HG03442 (cell line): ENCODE data around the gene TUBE1.

Experiments
- ATAC-seq: cut with Tn5 transposase; IDR thresholded peaks from one replicate; pipeline ENCODE4 v1.9.1; 2021; ENCODE audit warnings: mild to moderate bottlenecking, moderate library complexity; ENCODE audit not compliant: unreplicated experiment

TUBE1 gene

DNA sequence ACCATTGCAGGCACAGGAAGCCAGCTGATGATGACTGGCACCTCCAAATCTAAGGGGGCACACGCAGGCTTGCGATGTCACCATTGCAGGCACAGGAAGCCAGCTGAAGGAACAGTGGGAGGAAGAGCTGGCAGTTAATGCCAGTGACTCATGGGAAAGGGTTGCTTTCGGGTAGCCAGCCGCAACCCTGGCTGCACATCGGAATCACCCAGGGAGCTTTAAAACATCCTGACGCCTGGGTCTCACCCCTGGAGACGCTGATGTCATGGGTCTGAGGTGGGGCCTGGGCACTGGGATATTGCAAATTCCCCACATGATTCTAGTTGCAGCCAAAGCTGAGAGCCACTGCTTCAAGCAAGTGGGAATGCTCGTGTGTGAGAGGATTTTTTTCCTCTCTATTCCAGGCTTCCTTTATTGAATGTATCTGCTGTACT is 49.5 kb downstream of the TUBE1 start:
- no peak for ATAC-seq

DNA sequence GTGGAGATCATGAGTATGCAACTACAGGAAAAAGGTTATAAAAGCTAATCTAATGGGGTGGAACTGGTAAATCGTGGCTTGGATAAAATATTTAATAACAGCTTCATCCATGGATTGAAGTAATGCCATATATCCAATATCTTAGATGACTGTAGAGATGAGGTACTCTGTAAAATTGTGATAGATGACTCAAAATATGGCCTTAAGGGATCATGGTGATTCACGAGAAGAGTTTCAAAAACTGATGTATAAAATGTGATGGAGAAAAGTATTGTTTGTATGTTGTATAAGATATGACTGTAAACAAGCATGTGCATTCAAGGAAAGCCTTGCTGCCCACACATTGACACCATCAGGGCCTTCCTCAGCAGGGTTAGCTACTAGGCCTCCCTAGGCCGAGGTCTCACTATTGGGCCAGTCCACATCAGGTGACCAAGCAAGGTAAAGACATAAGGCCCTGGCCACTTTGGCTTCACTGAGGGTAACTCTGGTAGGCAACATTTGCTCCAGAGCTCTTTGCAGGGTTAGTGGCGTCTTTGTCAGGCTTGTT is 51.1 kb downstream of the TUBE1 start:
- no peak for ATAC-seq

DNA sequence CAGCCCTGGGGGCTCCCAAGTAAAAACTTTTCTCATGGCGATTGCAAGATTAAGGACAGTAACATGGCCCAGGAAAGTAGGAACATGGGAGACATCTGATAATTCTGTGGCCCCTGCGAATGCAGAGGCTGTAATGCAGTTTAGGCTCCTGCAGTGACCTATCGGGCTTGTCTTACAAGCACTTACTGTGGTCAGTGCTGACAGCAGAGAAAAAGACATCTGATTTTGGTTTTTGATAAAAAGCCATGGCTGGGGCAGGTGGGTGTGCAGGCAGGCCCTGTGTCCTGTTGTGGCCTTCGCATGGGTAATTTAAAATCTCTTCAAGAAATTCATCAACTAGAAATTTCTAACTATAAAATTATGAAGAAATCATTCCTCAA is 52.7 kb downstream of the TUBE1 start:
- ATAC-seq = no peak

DNA sequence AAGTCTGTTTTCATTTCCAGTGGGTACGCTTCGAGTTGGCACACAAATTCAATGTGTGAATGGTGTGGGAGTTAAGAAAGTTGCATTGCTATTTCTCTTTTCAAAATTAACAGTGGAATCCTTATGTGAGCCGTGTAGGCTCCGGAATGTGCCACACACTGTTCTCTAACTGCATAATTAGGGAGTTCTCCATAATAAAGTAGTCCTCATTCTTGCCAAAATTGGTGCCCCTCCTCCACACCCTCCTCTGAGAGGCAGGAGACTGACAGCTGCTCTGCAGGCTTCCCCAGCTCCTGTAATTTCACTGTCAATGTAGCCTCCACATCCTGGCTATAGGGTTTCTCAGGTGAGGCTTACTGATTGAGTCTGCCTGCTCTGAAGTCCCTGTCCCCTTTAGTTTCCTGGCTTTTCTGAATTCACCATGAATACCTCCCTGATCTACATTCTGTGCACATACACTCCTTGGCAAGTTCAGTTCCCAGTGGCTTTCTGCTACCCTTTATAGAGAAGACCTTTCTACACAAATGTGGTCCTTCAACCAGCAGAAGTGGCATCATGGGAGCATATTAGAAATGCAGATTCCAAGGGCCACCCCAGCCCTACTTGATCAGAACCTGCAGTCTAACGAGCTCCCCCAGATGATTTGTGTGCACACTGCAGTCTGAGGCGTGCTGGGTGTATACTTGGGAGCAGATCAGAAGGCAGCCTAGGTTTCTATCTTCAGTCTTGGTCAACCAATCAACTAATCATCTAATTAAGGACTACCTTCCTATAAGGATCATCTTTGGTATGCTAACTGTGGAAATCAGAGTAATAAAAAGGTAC is 53.3 kb downstream of the TUBE1 start:
- ATAC-seq = no peak

DNA sequence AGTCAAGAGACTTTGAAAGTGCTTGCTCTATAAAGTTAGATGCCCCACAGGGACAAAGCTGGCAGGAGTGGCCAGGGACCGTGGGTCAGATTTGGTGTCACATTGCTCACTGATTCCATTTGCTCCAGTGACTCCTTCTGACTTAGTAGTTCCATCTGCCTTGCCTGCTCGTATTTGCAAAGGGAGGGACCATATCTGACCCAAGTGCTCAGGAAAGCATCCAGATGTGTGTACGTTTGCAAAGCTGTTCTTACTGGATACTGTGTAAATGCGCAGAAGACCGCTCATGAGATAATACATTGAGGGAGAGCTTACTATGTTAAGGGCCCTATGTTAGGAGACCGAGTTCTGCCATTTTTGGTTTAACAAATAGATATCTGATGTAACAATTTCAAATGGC is 54.6 kb downstream of the TUBE1 start:
- ATAC-seq = no peak

DNA sequence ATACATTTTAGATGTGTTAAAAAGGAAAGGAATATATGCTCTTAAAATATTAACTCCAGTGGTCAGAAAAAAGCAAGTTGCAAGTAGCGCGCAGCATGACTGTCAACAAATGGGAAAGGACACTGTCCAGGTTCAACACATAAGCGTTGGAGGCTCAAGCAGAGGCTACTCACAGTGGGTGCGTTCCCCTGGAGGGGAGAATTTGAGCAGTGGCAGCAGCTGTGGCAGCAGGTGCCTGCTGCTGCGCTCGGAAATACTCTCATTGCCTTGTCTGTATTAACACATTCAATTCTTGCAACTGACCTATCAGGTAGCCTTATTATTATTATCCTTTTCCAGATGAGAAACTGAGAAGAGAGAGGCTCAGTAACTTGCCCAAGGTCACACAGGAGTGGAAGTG is 55.3 kb downstream of the TUBE1 start:
- no peak for ATAC-seq

DNA sequence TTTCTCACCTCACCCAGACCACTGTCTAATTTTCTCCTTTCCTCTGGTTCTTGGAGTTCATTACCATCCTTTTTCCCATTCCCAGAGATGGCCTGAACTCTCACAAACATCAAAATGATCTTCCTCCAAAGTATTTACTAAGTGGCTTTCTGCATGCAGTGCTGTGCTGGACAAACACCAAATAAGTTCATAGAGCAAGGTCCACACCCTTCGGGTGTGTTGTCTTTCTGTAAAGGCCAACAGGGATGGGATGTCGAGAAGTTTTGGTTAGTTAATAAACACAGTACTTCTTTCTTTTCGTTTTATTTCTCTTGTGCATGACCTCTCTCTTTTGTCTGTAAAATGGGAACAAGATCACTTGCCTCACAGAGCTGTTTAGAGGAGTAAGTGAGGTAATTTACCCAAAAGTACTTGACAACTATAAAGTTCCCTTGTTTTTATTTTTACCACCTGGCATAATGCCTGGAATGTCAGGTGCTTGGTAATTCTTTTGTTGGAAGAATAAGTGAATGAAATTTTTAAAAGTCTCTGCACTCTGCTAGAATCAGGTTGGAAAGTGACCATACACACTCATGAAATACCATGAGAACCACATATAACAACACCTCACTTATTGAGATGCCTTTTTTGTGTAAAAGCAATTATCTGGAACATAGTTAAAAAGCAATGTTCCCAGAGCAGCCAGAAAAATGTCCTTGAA is 56.2 kb downstream of the TUBE1 start:
- no peak for ATAC-seq

DNA sequence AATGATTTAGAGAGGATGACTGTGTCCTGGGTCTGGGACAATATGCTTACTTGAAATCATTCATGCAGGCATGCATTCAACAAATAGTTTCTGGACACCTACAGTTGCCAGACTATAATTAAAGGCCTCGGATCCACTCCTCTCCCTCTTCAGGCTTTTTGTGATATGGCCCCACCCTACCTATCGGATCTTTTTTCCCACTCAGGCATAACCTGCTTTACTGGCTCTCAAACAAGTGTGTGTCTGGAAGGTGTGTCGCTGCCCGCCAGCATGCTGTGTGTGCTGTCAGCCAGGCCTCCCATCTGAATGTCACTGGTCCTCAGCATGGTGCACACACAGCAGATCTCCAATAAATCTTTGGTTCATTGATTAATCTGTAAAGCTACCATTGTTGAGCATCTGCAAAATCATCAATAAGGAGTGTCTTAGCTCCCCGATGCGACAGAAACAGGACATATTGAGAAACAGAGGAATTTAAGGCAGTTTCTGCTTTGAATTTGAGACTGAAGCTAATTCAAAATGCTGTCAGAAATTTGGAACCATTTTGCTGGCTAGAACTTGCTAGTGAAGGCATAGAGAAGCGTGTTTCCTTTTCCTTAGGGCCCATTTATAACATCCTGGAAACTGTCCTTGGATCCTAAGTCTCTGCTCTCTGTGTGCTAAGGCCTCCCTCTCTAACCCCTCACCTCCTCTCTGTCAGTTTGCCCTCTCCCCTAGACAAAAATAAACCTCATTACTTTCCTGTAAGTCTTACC is 56.9 kb downstream of the TUBE1 start:
- ATAC-seq = no peak

DNA sequence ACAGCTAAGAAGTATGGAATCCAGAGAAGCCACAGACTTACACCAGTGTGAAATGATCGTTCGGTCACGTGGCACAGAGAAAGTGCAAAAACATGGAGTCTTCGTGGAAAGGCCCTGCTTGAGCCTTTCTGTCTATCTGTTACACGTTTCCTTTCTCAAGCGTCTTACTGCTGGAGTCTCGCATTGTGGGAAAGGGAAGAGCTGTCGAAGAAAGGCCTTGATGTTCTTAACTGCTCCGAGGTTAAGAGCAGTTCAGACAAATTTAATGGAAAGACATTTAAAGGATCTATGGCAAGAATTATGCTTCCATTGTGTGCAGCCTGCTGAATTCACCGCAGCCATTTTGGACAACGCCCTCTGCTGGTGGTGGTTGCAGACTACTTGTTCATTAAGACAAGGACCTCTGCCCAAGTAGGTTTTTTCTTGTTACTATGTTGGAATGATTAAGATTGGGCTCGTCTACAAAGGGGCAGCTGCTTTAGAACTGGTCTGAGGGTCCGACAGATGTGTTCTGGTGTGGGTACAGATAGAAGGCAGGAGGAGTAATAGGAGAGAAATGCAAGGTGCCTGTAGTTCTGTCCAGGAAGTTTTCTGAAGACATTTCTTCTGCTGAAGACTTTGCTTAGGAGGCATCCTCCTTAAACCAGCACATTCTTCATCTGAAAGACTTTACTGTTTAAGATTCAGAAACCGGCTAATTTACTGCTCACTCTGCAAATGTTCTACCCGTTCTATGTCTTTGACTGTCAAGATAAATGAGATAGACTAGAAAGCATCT is 58.0 kb downstream of the TUBE1 start:
- peak; percentile 70 for ATAC-seq

DNA sequence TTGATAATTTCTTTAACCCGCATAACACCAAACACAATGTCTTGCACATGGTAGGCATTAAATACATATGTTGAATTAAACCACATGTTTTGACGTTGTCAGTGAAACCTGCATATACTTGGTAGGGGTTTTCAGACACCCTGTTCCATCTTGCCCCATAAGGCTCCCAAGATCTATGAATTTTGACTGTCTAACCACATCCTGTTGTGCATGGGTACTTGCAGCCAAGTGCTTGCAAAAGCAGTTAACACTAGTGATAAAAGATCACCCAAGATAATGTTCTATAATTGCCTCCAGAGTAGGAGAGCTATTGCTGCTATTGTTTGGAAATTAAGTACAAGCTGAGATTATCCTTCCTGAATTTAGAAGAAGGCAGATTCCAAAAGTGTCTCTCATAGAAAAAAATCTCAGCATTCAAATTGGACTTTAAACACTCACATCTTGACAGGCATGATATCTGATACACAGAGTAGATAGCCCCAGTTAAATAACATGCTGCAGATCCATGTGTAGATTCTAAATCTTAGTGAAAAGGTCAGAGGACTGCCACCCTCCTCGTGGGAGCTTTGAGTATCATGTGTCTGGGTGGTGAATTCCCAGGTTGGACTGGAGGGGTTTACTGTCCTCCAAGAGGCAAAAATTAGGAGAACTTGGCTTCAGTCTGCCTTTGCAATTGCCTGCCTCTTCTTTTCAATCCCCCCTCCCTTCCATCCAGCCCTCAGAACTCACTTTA is 59.2 kb downstream of the TUBE1 start:
- ATAC-seq = peak; percentile 57

DNA sequence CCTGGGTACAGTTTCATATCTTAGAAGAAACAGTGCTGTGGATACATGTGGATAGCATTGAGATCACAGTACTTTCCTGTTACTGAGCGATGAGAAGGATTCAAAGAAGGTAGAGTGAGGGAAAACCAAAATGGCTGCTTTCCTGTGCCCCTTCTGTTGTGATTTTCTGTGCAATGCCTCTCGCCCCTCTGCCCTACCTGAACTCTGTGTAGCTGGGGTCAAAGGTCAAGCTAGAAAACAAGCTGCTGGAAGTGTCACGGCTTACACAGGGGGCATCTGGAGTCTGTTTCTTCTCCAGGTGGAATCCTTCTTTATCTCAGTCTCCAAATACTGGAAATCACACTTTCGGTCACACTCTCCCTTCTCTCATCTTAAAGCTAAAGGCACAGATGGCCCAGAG is 60.3 kb downstream of the TUBE1 start:
- no peak for ATAC-seq

DNA sequence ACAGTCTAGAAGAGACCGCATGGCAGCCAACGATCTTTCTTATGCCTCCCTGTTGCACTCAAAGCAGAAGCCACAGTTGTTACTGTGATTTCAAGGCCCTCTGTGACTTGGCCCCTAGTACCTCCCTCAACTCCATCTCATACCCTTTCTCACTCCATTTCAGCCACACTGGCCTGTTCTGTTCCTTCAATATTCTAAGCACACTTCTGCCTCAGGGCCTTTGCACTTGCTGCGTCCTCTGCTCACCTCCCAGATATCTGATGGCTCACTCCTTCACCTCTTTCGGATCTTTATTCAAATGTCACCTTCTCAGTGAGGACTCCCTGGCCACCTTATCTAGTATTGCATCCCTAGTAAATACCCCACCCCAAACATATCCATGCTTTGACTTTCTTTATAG is 62.8 kb downstream of the TUBE1 start:
- ATAC-seq = no peak

DNA sequence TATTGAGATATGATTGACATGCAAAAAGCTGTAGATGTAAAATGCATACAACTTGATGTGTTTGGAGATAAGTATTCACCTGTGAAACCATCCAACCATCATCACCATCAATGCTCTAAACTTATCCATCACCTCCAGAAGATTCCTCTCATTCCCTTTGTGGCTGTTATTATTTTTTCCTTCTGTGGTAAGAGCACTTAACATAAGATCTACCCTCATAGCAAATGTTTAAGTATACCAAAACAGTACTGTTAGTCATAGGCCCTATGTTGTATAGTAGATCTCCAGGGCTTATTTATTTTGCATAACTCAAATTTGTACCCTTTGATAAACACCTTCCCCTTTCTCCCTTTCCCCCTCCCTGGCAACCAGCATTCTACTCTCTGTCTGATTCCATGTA is 64.5 kb downstream of the TUBE1 start:
- no peak for ATAC-seq

DNA sequence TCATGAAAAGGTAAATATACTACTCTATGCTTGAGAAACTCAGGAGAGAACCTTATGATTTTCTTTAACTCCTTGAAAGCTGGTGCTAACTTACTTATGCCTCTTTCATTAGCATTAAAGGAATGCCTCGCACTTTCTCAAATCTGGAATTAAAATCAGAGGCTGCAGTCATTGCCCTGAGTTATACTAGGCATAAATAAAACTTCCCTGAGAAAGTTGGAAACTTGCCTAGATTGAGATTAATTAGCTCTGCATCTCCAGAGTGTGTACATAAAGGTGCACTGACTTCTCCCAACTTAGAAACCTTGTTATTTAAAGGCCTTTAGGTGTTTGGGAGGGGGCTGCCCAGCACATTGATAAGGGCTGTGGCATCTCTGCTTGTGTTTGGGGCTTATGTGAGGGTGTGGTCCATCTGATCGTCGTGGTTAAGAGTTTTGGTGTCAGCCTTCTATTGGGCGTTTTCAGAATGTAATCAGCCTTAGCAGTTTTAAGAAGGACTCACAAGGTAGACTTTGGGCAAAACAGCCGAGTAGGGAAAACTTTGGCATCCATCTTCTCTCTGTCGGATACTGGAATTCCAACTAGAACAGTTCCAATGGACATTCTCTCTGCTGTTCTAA is 65.5 kb downstream of the TUBE1 start:
- ATAC-seq = no peak
